Esophagus squamous epithelium (tissue), 5 donors: ENCODE data around the gene NAA30. TPM values are rescaled to one million over a fixed set of nuclear protein-coding genes. Genes with fewer than 3 reads are reported as not detected.

Source experiments
- DNase-seq: peaks from one replicate; lab custom pipeline; 2025; lab: John Stamatoyannopoulos, UW
- H3K27ac ChIP-seq, 4 donors: fragments of 200-600 bp; sonication (generic); one replicate each; pipeline ENCODE4 v1.5.1; 2016 to 2019; ENCODE audit warnings: mild to moderate bottlenecking in 1 of 4
- H3K27me3 ChIP-seq, 4 donors: fragments of 200-600 bp; sonication (generic); 1 replicate in 3 of 4; 2 replicates in 1 of 4; pipeline versions ENCODE4 v1.5.1 to v1.6.0; 2017 to 2021; ENCODE audit warnings: antibody characterized with exemption in 1 of 4
- H3K36me3 ChIP-seq, 3 donors: fragments of 200-600 bp; sonication (generic); one replicate each; pipeline ENCODE4 v1.5.1; 2016 to 2019
- H3K4me1 ChIP-seq, 3 donors: fragments of 200-600 bp; sonication (generic); one replicate each; pipeline ENCODE4 v1.5.1; 2017 to 2019
- H3K4me3 ChIP-seq, 4 donors: fragments of 200-600 bp; sonication (generic); 1 replicate in 3 of 4; 2 replicates in 1 of 4; pipeline ENCODE4 v1.5.1; 2016 to 2019; ENCODE audit warnings: mild to moderate bottlenecking in 2 of 4, moderate library complexity in 1 of 4
- H3K9me3 ChIP-seq, 3 donors: fragments of 200-600 bp; sonication (generic); one replicate each; pipeline ENCODE4 v1.5.1; 2016 to 2019
- POLR2A ChIP-seq, 4 donors: fragments of 450-650 bp; IDR thresholded peaks; one replicate each; pipeline ENCODE4 v1.6.1; 2017; ENCODE audit warnings: antibody characterized with exemption in 4 of 4, mild to moderate bottlenecking in 4 of 4, moderate library complexity in 3 of 4
- WGBS, 2 donors: methylation state at CpG; one replicate each; pipeline ENCODE4 v1.1.5; 2018; 5-methylcytosine and 5-hydroxymethylcytosine counted together
- intact Hi-C: fragments of 100-400 bp; cut with DNase I; formaldehyde crosslinking; loops from one replicate; pipeline ENCODE4 v1.15.0; 2022
- total RNA-seq, 4 donors: library from RNA; depleted of rRNA; stranded (reverse); fragments of >200 nt; gene quantifications; one replicate each; pipeline ENCODE4 v1.1.0, GENCODE V29; 2016
- TF ChIP-seq, protein P1 (sequence below), 6 experiments: fragments of 450-650 bp in 4 of 6; fragments of 200-600 bp in 2 of 6; sonication (generic) in 2 of 6; IDR thresholded peaks; one replicate each; pipeline ENCODE4 v1.5.1; 2016 to 2019; ENCODE audit warnings: antibody characterized with exemption in 6 of 6, mild to moderate bottlenecking in 4 of 6, moderate library complexity in 4 of 6
- donor health status: DM: yes; HTN: yes; CAD: no.

The NAA30 gene
- total RNA-seq, 4 donors from 2014 or later, result 7.8 to 13.9 (median 12.8) TPM

DNA sequence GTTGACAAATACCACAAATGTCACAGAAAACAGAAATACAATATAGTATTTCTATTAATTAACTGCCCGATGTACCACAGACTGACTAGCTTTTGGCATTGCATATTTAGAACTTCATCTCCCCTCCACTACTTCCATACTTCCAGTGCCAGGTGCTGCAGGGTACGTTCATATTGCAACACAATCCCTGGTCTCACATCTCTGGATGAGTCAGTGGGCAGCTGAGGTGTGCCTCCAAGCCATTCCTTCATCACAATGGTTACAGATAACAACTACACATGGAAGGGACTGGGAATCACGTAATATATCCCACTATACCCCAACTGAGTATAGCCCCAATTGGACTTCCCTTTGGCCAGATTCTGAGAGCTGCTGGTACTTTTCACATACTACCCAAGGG is 72.2 kb downstream of the NAA30 start:
- intact Hi-C loops, result no loop called here
- WGBS, 2 donors, result 72 to 87% methylated on average over 3 of the region's 3 CpGs
- no peak for DNase-seq

DNA sequence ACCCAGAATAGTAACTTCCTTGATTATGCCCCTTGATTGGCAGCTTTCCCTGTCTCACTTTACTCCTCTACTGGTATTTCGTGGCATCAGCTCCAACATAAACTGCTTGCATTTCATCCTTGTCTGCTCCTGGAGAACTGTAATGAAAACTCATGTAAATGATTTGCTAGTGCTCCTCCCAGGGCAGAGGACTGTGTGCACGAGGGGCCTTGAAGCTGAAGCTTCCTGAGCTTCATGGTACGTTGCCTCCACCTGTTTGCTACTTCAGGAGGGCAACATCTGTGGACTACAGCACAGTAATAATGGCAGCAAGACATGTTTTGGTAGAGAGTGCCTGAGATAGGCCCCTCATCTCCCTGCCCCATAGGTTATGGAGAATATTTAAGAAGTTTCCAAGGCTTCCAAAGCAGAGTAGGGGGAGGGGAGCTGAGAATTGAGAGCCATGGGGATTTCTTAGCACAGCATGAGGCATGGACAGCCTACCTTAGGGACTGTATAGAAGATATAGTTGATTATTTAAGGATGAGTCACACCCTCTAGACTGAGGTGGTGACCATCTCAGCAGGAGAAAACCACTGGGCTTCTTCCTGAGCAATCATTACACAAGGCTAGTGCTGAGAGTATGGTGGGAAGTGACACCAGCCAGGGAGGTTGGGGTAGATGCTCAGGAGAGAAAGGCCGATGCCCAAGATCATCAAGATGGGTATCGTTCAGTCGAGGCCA is 73.8 kb downstream of the NAA30 start:
- Histone ChIP-seq H3K4me1 (no peaks in the 10 kb centered on the region), H3K9me3 (no peaks in the 10 kb centered on the region), H3K4me3 (no peak overlapping the region), H3K27me3 (no peaks in the 10 kb centered on the region), H3K27ac (no peak overlapping the region), H3K36me3 (no peaks in the 10 kb centered on the region)
- intact Hi-C loops, result no loop called here
- DNase-seq, result no peak
- 71 to 84% methylated on average over 4 to 6 of the region's 6 CpGs for WGBS, 2 donors
- no peak for TF ChIP-seq POLR2A (IDR thresholded peaks at IDR 0.05)
- TF ChIP-seq, protein P1, sequence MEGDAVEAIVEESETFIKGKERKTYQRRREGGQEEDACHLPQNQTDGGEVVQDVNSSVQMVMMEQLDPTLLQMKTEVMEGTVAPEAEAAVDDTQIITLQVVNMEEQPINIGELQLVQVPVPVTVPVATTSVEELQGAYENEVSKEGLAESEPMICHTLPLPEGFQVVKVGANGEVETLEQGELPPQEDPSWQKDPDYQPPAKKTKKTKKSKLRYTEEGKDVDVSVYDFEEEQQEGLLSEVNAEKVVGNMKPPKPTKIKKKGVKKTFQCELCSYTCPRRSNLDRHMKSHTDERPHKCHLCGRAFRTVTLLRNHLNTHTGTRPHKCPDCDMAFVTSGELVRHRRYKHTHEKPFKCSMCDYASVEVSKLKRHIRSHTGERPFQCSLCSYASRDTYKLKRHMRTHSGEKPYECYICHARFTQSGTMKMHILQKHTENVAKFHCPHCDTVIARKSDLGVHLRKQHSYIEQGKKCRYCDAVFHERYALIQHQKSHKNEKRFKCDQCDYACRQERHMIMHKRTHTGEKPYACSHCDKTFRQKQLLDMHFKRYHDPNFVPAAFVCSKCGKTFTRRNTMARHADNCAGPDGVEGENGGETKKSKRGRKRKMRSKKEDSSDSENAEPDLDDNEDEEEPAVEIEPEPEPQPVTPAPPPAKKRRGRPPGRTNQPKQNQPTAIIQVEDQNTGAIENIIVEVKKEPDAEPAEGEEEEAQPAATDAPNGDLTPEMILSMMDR (IDR thresholded peaks at IDR 0.05), result no peak

More for the DNA sequence above, 72.2 kb downstream of the NAA30 start:
- Histone ChIP-seq H3K27ac (no peak overlapping the region), H3K27me3 (no peaks in the 10 kb centered on the region), H3K4me3 (no peak overlapping the region), H3K9me3 (no peaks in the 10 kb centered on the region), H3K4me1 (no peaks in the 10 kb centered on the region), H3K36me3 (no peaks in the 10 kb centered on the region)
- TF ChIP-seq, protein P1 (IDR thresholded peaks at IDR 0.05), result no peak
- no peak for TF ChIP-seq POLR2A (IDR thresholded peaks at IDR 0.05)

Other genes with a start within 250 kb of the NAA30 start
- gene EXOC5, start 121.7 kb upstream of the NAA30 start, total RNA-seq, result 10 to 100 TPM; 31.4 to 38.5 (median 38.0) TPM
- 10 to 100 TPM; 24.1 to 34.2 (median 31.7) TPM for gene AP5M1, start 121.6 kb upstream of the NAA30 start, total RNA-seq
- not detected for gene CCDC198, start 103.3 kb downstream of the NAA30 start, total RNA-seq